Testis (tissue), 3 donors: ENCODE results near the gene PDP2. TPM values are rescaled to one million over a fixed set of nuclear protein-coding genes. Genes with fewer than 3 reads are reported as not detected.
A peak's percentile ranks its signal among the peaks of the same experiment; 100 is the strongest.

Source experiments
- DNase-seq: peaks from one replicate; pipeline ENCODE4 v3.0.0-alpha.2; 2019
- H3K27ac ChIP-seq, 2 donors: fragments of 200-600 bp; sonication (generic); one replicate each; pipeline ENCODE4 v1.5.1; 2019
- H3K27me3 ChIP-seq: fragments of 200-600 bp; sonication (generic); one replicate; pipeline ENCODE4 v1.5.1; 2019
- H3K36me3 ChIP-seq: fragments of 200-600 bp; sonication (generic); one replicate; pipeline ENCODE4 v1.5.1; 2017; ENCODE audit warnings: low read depth; ENCODE audit errors: missing control alignments
- H3K4me1 ChIP-seq: fragments of 200-600 bp; sonication (generic); one replicate; pipeline ENCODE4 v1.5.1; 2019
- H3K4me3 ChIP-seq, 2 donors: fragments of 200-600 bp; sonication (generic); one replicate each; pipeline ENCODE4 v1.5.1; 2017 to 2019
- H3K9me3 ChIP-seq: fragments of 200-600 bp; sonication (generic); one replicate; pipeline ENCODE4 v1.5.1; 2017
- POLR2A ChIP-seq: fragments of 450-650 bp; IDR thresholded peaks from one replicate; pipeline ENCODE4 v1.6.1; 2017; ENCODE audit warnings: antibody characterized with exemption, mild to moderate bottlenecking, moderate library complexity
- WGBS, 2 donors: methylation state at CpG; one replicate each; pipeline ENCODE4 v1.1.5; 2018; 5-methylcytosine and 5-hydroxymethylcytosine counted together
- intact Hi-C: fragments of 100-400 bp; cut with DNase I; formaldehyde crosslinking; loops from one replicate; pipeline ENCODE4 v1.15.1; 2023; ENCODE audit warnings: low total_unique reads
- polyA plus RNA-seq: library from polyadenylated mRNA; stranded (reverse); fragments of 350-450 nt; fragmentation: Illumina TruSeq; extraction: RNeasy Lipid Tissue Mini Kit (QIAGEN cat#74804); gene quantifications from one replicate; pipeline ENCODE4 v1.2.3, GENCODE V29; 2014; ENCODE audit warnings: low read depth, low replicate concordance; ENCODE audit not compliant: insufficient read depth
- total RNA-seq, 2 donors: library from RNA; depleted of rRNA; stranded (reverse); fragments of >200 nt; gene quantifications; one replicate each; pipeline ENCODE4 v1.2.3, GENCODE V29; 2016
- TF ChIP-seq, protein P1 (sequence below), 3 experiments: fragments of 450-650 bp in 2 of 3; fragments of 200-600 bp in 1 of 3; sonication (generic) in 1 of 3; IDR thresholded peaks; one replicate each; pipeline ENCODE4 v1.5.1; 2016 to 2019; ENCODE audit warnings: antibody characterized with exemption in 3 of 3, mild to moderate bottlenecking in 2 of 3, moderate library complexity in 1 of 3

The PDP2 gene
- total and polyA plus RNA-seq, 3 donors from 2014 or later = 14.0 to 23.9 (median 22.9) TPM

DNA sequence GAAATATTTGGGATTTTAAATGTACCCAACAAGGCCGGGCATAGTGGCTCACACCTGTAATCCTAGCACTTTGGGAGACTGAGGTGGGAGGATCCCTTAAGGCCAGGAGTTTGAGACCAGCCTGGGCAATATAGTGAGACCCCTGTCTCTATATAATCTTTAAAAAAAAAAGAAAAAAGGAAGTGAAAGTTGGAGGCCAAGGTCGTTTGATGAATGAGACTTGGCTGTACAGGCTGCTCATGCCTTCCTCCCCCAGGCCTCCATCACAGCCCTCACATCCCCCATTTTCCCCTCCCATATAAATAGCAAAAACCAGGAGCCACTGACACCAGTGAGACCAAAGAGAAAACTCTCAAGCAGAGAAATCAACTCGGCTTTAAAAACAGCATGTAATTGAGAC, 39.4 kb upstream of the PDP2 start:
- Histone ChIP-seq H3K4me3 (no peak overlapping the region), H3K36me3 (no peaks in the 10 kb centered on the region), H3K27ac (no peak overlapping the region), H3K4me1 (no peaks in the 10 kb centered on the region), H3K27me3 (no peaks in the 10 kb centered on the region), H3K9me3 (no peaks in the 10 kb centered on the region)
- intact Hi-C loops = no loop called here
- no peak for DNase-seq
- no peak for TF ChIP-seq POLR2A
- TF ChIP-seq, protein P1, sequence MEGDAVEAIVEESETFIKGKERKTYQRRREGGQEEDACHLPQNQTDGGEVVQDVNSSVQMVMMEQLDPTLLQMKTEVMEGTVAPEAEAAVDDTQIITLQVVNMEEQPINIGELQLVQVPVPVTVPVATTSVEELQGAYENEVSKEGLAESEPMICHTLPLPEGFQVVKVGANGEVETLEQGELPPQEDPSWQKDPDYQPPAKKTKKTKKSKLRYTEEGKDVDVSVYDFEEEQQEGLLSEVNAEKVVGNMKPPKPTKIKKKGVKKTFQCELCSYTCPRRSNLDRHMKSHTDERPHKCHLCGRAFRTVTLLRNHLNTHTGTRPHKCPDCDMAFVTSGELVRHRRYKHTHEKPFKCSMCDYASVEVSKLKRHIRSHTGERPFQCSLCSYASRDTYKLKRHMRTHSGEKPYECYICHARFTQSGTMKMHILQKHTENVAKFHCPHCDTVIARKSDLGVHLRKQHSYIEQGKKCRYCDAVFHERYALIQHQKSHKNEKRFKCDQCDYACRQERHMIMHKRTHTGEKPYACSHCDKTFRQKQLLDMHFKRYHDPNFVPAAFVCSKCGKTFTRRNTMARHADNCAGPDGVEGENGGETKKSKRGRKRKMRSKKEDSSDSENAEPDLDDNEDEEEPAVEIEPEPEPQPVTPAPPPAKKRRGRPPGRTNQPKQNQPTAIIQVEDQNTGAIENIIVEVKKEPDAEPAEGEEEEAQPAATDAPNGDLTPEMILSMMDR (IDR thresholded peaks at IDR 0.05) = no peak
- 45 to 60% methylated on average over 3 of the region's 3 CpGs for WGBS, 2 donors

DNA sequence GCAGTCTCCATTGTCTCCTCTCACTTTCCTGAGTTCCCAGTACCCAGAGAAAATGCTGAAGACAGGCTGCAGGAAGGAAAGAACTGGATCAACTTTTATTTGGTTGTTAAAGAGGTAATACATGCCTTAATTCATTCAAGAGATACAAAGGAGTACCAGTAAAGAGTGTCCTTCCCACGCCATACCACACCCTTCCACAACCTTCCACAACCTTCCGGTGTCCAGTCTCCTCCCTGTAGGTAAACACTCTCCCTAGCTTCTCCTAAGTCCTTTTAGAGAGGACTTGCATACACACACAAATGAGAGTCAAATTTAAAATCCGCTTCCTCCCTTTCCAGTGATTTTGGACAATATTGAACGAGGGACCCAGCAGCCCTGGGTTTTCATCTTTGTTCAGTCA, 38.9 kb upstream of the PDP2 start:
- 83 to 93% methylated on average over 4 of the region's 4 CpGs for WGBS, 2 donors
- DNase-seq = no peak
- Histone ChIP-seq H3K9me3 (no peaks in the 10 kb centered on the region), H3K27ac (no peak overlapping the region), H3K27me3 (no peaks in the 10 kb centered on the region), H3K4me3 (no peak overlapping the region), H3K4me1 (no peaks in the 10 kb centered on the region), H3K36me3 (no peaks in the 10 kb centered on the region)
- intact Hi-C loops = no loop called here
- TF ChIP-seq POLR2A = no peak
- TF ChIP-seq, protein P1 (IDR thresholded peaks at IDR 0.05) = no peak

- H3K36me3 ChIP-seq = no peaks in the 10 kb centered on the region
- 78 to 79% methylated on average over 7 of the region's 7 CpGs for WGBS, 2 donors
- H3K4me3 ChIP-seq = no peak overlapping the region
- no peaks in the 10 kb centered on the region for H3K9me3 ChIP-seq
- H3K4me1 ChIP-seq = no peaks in the 10 kb centered on the region
- intact Hi-C loops = no loop called here
- TF ChIP-seq, protein P1 (IDR thresholded peaks at IDR 0.05) = no peak
- no peak for TF ChIP-seq POLR2A
- DNase-seq = no peak
- no peaks in the 10 kb centered on the region for H3K27me3 ChIP-seq
- H3K27ac ChIP-seq = no peak overlapping the region
Observed at GRCh38 chr16:66842765-66843164, 37.5 kb upstream of the PDP2 start.

DNA sequence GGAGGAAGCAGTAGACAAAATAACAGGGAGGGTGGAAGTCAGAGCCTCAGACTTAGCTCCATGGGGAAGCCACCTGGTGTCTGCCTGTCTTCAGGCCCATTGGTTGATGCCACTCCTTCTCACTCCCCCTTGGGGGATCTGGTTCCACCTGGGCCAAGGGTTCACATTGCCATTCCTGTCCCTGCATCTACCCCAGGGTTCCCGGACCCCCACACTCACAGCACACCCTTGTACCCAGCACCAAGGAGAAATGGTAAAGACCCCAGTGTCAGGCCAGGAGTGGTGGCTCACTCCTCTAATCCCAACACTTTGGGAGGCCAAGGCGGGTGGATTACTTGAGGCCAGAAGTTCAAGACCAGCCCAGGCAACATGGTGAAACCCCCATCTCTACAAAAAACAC, 37.1 kb upstream of the PDP2 start:
- intact Hi-C loops = no loop called here
- Histone ChIP-seq H3K9me3 (no peaks in the 10 kb centered on the region), H3K4me3 (no peak overlapping the region), H3K27me3 (no peaks in the 10 kb centered on the region), H3K36me3 (no peaks in the 10 kb centered on the region), H3K4me1 (no peaks in the 10 kb centered on the region), H3K27ac (no peak overlapping the region)
- TF ChIP-seq POLR2A = no peak
- WGBS, 2 donors = 95 to 100% methylated on average over 2 of the region's 2 CpGs
- DNase-seq = no peak

- no peaks in the 10 kb centered on the region for H3K4me1 ChIP-seq
- 24 to 37% methylated on average over 6 of the region's 14 CpGs for WGBS, 2 donors
- H3K27me3 ChIP-seq = no peaks in the 10 kb centered on the region
- DNase-seq = no peak
- intact Hi-C loops = no loop called here
- H3K9me3 ChIP-seq = no peaks in the 10 kb centered on the region
- no peak overlapping the region for H3K27ac ChIP-seq
- TF ChIP-seq, protein P1 (IDR thresholded peaks at IDR 0.05) = no peak
- no peak for TF ChIP-seq POLR2A
- no peaks in the 10 kb centered on the region for H3K36me3 ChIP-seq
- peak overlapping the region; percentile 27 to 56 for H3K4me3 ChIP-seq
Observed at GRCh38 chr16:66844009-66844341, 36.3 kb upstream of the PDP2 start.
